Superior temporal gyrus (tissue), 1 donor: ENCODE results near the gene RRAGC.
"Not testable (repeated sequence)": the region's sequence is repeated elsewhere in the genome, so short reads cannot be mapped to it uniquely, and the experiment has no call there.

Experiments
- DNase-seq: peaks from one replicate; pipeline ENCODE4 v3.0.0-alpha.2; 2016; ENCODE audit errors: extremely low spot score

Gene RRAGC

DNA sequence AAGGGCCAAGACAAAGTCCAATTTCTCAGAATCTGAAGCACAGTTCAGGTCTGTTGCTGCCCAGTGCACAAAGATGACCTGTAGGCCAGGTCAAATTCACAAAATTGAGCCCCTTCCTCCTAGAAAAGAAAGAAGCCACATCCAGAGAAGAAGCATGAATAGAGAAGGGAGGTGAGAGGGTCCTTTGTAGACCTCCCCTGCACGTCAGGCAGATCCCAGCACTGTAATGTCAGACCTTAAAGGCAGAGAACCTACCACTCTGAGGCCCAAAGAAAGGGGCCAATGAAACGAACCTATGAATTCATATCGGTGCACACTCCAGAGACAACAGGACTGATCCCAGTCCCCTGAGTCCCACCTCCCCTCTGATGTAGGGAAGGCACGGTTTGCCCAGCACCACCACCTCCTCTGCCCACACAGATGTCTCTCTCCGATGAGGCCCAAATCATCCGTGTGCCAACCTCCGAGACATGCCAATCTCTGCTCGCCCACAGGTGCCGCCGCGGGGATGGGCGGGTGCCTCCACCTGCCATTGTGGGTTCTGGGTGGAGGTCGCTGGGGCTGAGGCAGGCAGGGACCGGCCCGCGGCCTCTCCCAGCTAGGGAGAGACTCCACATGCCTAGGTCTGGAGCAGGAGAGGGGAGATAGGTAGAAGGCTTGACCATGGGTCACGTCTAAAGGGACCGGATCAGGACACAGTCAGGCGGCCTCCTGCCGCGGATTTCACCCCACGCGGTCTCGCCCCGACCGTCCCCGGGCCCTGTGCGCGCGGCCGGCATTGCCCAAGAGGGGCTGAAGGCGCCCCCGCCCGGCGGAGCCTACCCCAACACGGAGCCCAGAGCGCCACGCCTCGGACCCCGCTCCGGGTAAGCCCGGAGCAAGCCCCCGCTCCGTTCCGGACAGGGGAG, 42.1 kb downstream of the RRAGC start:
- DNase-seq: no peak

DNA sequence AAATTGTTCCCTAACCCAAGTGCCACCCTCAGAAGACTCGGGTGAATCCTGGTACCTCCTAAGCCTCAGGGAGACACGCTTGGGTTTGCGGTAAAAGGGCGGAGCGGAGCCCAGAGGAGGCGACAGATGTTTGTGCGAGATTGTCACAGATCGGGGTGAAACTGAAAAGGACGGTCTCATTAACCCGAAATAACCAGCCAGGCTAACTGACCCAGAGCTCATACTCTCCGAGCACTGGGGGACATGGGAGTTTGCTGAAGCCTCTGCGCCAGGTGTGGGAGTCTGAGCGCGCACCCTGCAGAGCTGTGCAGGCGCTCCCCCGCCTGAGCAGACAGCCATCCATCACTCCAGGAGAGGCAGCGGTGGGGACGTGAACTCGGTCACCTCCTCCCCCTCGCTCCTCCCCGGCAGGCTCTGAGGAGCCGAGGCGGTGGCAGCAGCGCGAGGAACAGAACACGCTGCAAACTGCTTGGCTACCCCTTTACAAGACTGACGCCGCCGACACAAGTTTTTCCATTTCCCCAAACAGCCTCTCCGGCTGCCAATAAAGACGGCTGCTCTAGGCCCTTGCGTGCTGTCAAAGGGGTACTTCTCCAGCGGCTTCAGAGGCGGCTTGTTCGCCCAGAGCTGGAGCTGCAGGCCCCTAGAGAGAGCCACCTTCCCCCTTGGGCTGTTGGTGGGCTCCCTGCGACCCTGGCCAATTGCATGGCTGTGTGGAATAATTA, 43.5 kb downstream of the RRAGC start:
- DNase-seq: no peak

DNA sequence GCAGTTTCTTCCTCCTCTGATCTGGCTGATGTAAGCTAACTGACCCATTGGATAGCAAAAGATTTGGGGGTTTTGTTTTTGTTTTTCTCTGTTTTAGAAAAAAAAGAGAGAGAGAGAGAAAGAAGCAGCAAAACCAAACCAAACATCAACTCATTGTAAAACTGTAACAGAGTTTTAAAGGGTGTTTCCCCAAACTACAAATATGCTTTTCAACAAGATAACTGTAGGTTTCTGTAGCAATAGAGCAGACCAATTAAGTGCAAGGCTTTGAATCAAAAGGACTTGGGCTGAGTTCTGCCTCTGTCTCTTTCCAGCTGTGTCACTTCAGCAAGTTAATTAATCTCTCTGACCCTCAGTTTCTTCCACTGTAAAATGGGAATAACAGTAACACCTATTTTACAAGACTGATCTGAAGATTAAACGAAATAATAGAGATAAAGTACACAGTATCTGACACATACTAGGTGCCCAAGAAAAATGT, 44.5 kb downstream of the RRAGC start:
- DNase-seq: no peak

DNA sequence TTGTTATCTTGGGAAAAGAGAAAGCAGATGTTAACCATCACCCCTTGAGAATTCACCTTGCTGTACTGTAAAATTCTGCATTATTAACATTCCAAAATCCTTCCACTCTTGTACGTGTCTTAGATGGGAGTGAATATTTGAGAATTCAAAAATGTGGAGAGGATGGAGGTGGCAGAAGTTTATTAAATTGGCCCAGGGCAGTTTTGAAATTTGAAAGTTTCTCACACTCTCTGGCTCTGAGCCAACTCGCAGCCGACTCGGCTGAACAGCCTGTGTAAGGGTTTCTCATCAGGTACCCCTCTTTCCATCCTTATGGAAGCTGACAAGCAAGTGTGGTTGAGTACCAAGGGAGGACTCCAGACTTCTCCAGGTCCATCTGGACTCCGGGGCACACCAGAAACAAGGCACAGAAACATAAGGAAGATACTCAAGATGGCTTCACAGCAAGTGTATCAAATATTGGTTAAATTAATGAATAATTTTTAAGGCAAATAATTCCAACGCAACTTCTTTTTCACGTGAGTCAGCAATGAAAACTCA, 45.1 kb downstream of the RRAGC start:
- no peak for DNase-seq

DNA sequence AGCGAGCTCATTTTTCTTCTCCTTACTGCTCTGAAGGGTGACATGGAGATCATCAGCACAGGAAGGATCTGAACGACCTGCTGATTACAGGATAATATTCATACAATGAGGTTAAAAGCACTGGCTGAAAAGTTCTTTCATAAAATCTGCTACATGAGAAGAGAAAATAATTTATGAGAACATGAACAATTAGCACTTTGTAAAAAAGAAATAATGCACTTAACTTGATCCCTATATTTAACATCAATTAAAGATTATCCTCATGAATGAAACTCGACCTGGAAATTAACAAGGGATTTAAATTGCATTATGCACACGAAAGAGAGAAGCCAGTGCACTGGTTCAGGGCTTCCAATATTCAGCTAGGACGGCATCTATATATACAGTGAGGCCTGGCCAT, 46.6 kb downstream of the RRAGC start:
- no peak for DNase-seq

DNA sequence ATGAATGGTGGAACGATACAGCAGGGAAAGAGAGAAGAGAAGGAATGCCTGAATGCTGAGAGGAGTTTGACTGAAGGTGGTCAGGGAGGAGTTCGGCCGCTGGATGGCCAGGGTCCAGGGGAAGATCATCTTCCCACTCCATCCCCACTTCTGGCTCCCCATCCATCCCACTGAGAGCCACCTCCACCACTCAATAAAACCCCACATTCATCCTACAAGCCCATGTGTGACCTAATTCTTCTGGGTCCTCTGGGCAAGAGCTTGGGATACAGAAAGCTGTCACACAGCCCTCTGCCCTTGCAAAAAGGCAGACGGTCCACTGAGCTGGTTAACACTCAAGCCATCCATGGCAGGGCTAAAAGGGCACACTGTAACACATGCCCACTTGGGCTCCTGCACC, 48.1 kb downstream of the RRAGC start:
- not testable (repeated sequence) for DNase-seq

DNA sequence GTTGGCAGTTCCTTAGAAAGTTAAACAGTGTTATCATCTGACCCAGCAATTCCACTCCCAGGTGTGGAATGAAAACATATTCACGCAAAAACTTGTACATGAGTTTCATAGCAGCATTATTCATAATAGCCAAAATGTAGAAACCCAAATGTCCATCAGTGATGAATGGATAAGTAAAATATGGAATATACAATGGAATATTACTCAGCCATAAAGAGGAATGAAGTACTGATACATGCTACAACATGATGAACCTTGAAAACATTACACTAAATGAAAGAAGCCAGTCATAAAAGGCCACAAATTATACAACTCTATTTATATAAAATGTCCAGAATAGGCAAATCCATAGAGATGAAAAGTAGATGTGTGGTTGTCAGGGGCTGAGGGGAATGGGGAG, 53.5 kb downstream of the RRAGC start:
- DNase-seq: no peak

DNA sequence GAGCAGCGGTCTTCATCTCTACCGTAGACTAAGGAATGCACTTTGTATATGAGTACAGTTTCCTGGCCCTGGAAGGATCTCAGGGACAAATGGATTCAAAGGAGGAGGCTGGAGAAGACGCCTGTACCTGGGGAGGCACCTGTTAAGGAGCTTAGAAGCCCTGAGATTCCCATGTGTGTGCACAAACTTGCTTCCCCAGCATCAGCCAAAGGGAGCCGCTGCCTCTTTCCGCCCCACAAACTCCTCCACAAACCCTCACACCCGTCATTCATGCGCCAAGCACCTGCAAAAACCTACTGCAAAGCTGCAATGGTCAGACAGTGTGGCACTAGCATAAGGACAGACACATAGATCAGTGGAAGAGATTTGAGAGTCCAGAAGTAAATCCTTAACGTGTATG, 54.5 kb downstream of the RRAGC start:
- no peak for DNase-seq

DNA sequence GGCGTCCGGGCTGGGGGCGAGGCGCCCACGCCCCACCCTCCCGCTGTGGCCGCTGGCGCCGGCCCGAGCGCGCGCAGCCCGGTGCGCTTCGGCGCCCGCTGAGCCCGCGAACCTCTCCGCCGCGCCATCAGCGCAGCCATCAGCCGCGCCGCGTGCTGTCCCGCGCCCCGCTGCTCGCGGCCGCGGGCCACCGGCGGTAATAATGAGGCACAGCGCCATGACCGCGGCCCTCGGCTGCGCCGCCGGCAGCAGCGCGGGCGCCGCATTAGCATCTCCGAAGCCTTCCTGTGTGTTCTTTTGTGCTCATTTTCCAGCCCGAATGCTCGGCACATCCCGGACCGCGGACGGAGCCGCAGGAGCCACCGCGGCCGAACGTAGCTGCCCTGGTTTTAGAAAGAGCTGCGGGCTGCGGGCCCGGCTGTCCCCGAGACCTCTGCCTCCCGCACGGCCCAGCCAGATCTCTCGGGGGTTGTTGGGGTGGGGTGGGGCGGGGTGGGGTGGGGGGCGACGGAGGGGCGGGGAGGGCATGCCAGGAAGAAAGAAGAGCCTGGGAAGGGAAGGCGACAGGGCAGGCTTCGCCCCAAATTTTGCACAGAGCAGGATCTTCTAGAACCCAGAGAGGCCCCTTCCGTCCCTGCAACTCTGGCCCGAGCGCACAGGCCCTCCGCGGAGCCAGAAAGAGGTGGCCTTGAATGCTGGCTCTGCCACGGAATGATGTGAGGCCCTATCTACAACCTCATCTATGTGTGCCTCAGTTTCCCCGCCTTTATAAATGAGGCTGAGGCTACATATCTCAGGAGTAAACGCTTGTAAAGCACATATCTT, 55.3 kb downstream of the RRAGC start:
- no peak for DNase-seq

DNA sequence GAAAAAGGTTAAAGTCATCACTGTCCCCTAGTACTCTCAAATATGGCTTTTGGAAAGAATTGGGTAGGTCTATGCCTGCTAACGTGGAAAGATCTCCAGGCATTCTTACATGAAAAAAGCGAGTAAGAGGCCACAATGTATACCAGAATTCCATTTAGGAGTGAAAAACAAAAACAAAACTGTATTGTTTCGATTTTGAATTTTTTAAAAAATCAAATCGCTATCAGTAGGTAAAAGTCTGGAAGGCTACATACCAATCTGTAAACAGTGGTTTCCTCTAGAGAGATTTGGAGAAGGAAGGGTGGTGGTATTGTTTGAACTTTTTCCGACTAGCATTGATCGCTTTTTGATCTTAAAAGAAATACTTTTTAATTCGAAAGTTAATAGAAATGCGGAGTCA, 55.9 kb downstream of the RRAGC start:
- no peak for DNase-seq

DNA sequence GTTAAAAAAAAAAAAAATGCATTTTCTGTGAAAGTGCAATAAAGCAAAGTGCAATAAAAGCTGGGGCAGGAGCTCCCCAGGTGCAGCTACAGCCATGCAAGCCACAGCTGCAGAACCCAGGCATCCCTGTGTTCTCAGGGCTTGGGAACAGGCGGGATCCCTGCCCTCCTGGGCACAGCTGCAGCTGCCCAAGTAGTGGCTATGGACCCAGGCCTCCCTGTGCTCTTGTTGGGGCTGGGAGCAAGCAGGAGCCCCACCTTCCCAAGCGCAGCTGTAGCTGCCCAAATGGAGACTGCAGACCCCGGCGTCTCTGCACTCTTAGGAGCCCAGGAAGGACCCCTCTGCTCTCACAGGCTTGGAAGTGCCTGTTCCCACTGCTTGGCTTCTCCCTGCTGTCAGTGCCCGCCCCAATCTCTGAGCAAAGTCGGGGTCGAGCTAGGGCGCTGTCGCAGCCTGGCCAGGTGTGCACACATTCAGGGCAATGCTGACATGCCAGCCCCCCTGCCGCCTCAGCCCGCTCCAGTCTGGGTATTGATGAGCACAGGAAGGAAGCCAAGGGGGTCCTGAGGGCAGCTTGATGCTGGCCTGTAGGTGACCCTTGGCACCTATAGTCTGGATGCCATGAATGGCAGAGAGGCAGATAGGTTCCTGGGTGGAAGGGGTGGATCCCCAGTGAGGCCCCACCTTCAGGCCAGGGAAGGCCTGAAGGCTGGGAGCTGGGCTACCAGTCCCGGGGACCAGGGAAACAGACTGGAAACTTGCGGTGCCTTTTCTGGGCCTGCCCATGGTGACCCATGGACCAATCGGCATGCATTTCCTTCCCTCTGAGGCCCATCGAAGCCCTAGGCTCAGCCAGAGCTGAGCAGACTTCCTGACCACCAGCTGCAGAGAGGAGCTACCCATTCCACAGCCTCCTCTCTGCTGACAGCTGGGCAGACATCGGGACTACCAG, 58.6 kb downstream of the RRAGC start:
- DNase-seq: no peak

DNA sequence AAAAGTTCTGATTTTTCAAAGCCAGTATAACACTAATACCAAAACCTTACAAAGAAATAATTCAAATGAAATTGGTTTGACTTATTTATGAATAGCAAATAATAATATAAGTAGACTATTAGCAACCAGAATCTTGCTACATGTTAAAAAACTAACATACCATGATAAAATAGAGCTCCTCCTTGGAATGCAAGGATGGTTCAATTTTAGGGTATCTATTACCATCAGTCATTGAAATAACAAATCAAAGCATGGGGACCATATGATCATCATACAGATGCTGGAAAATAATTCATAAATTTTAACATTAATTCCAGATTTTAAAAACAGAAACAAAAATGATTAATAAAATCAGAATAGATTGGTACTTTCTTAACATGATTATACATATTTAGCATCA, 66.3 kb downstream of the RRAGC start:
- DNase-seq: no peak

DNA sequence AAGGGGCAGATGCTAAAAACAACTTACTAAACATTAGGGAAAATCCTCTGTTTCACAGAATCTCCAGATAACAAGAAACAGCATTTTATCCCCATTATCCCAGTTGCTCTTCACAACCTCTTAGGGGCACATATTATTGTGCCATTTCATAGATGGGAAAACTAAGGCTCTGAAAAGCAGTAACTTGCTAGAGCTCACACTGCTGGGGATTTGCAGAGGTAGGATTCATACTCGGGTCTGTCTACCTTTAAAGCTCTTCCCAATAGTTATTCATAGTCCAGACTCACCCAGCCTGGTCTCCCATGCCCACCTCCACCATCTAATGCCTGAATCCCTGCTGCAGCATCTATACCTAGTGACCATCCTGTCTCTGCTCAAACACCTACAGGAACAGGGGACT, 67.7 kb downstream of the RRAGC start:
- no peak for DNase-seq

DNA sequence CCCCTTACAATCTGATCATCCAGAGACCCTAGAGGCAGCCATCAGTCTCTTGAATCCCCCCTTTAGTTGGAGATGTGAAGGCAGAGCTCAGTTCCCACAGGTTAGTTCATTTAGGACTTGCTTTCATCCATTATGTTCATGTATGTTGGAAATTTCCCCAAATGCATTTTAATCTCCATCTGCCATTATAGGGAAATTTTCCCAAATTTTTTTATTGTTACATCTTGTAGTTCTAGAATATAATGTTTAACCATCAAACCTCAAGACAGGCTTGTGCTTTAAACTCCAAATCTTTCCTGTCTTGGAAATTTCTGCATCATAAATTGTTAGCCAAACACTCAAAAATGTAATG, 68.4 kb downstream of the RRAGC start:
- no peak for DNase-seq

DNA sequence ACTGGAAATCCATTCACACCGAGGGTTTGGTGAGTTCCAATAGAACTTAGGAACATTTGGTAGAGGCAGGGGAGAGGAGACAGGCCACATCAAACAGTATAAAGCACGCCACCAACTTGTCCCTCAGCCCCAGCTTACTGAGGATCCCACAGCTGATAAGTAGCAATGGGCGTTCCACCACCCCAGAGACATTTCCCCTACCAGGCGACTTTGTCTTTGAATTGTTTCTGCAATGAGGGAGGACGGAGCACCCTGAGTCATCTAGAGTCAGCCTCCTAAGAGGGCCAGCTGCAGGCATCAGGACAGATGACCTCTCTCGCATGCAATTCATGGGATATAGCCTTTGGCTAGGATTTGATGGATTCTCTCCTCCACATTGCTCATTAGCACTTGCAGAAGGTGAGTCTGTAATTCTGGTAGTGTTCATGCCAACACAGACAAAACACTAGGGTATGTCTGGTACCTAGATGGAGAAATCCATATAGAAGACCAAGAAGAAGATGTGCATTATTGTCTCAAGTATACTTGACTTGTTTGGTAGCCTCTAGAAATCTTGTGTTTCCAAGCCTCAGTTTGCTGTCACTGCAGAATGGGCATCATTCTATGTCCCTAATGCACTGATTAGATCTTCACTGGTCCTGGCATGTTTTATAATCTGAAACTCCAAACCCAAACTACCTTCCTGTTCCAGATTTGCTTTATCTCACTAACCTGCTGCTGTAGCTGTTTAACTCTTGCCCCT, 69.0 kb downstream of the RRAGC start:
- no peak for DNase-seq

DNA sequence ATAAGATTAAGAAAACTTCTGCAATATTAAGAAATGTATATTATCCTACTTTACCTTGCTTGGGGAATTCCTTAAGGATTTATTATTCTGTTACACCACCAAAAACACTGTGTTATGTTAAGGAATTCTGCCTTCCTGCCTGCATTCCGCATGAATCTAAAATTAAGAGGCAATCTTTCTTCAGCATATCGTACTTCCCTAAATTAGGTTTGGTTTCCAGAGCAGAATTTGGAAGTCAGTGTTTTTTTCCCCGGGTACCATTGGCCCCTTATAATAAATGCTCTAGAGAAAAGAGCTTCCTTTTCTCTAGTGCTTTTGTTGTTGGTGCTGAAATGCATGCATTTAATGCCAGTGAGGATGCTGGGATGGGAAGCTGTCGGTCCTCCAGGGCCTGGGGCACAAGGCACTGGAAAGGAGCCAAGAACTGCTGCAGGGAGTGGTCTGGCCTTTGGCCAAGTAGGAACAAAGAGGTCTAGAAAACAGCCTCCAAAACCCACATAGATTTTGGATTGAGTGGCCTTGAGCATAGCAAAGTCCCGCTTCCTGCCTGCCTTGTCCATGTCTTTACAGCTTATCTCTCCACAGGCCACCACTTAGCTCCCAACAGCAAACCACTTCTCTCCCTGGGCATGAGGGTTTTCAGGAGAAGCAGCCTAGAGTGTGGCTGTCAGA, 69.9 kb downstream of the RRAGC start:
- no peak for DNase-seq

DNA sequence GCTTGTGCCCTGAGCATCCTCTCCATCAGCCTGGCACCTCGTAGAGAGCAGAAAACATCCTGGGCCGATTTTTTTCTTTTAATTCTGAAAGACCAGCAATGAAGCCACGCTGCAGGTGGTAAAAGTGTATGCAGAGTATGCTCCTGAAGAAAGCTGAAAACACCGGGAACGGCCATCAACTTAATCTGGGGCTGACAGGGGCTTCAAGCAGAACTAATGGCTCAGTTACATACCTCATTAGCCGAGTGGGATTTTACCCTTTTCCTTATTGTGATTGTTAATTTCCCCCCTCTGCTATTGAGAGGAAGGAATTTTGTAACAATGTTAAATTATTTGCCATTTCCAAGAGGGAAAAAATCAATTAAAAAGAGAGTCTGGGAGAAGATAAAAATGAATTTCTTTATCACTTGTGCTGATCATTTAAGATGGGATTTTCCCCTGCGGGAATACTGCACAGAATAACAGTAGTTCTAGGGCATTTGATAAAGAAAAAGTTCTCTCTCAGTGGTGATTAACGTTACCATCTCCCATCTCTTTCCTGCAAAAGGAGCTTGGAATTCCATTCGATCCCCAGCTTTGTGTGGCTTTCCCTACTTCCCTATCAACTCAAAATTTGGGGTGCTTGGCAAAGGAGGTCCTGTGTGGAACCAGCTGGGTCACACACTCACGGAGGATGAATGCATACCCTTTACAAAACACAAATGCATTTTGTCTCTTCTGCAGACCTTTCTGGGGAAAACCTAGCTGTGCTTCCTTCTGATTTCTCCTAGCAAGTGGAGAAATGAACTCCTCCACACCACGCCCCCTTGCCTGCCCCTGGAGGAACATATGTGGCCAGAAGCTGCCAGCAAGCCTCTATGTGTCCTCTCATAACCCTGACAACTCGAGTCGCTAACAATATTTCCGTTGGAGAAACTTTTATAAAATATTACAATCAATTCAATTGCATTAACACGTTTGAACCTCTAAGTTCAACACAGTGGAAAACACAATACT, 70.9 kb downstream of the RRAGC start:
- DNase-seq: no peak
